Astrocyte of the spinal cord (primary cell): ENCODE measurements around the gene HHIPL1.

Source experiments
- DNase-seq: peaks from one replicate; pipeline ENCODE4 v3.0.0; 2011; ENCODE audit warnings: low read depth, low spot score
- H3K4me3 ChIP-seq: 2 replicates; pipeline ENCODE4 v1.5.1; 2011; ENCODE audit warnings: low read depth, mild to moderate bottlenecking, low read length, moderate library complexity
- in situ Hi-C: cut with HindIII; loops from 2 replicates; pipeline ENCODE4 v1.10.0; 2017; ENCODE audit warnings: low sequenced_read_pairs
- TF ChIP-seq, protein P1 (sequence below): IDR thresholded peaks from 2 replicates; pipeline ENCODE4 v1.5.1; 2012; ENCODE audit warnings: low read depth, mild to moderate bottlenecking, low read length, inconsistent platforms

Gene HHIPL1

GRCh38 chr14:99619835-99620834 lies 24.8 kb upstream of the HHIPL1 start:
- peak; percentile 32 for DNase-seq

GRCh38 chr14:99621948-99622347 lies 23.0 kb upstream of the HHIPL1 start:
- TF ChIP-seq, protein P1, sequence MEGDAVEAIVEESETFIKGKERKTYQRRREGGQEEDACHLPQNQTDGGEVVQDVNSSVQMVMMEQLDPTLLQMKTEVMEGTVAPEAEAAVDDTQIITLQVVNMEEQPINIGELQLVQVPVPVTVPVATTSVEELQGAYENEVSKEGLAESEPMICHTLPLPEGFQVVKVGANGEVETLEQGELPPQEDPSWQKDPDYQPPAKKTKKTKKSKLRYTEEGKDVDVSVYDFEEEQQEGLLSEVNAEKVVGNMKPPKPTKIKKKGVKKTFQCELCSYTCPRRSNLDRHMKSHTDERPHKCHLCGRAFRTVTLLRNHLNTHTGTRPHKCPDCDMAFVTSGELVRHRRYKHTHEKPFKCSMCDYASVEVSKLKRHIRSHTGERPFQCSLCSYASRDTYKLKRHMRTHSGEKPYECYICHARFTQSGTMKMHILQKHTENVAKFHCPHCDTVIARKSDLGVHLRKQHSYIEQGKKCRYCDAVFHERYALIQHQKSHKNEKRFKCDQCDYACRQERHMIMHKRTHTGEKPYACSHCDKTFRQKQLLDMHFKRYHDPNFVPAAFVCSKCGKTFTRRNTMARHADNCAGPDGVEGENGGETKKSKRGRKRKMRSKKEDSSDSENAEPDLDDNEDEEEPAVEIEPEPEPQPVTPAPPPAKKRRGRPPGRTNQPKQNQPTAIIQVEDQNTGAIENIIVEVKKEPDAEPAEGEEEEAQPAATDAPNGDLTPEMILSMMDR: no peak
- DNase-seq: no peak
- H3K4me3 ChIP-seq: no peak overlapping the region
- in situ Hi-C loops: no loop called here

More at GRCh38 chr14:99619835-99620834, 24.8 kb upstream of the HHIPL1 start:
- TF ChIP-seq, protein P1: no peak
- H3K4me3 ChIP-seq: no peak overlapping the region
- in situ Hi-C loops: no loop called here

GRCh38 chr14:99624024-99624423 lies 20.9 kb upstream of the HHIPL1 start:
- DNase-seq: no peak
- TF ChIP-seq, protein P1: no peak
- in situ Hi-C loops: no loop called here
- no peak overlapping the region for H3K4me3 ChIP-seq

- no peak overlapping the region for H3K4me3 ChIP-seq
- DNase-seq: no peak
- TF ChIP-seq, protein P1: no peak
- in situ Hi-C loops: no loop called here
These were observed 20.0 kb upstream of the HHIPL1 start for GRCh38 chr14:99624971-99625370.

DNA sequence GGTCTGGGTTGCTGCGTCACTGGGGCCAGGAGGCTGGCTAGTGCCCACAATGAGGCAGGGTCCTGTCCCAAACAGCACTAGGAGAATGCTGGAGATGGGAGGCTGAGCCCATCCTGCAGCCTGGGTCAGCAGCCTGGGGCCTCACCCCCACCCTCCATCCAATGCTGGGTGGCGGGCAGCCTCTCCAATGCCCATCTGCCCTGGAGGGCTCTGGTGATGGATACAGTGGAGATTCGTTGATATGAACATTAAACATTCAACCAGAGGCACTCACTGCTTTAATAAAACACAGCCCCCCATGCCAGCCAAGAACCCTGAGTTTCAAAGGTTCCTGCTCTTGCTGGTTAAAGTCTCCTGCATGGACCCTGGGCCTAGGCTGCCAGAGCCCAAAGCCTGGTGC lies 19.5 kb upstream of the HHIPL1 start:
- in situ Hi-C loops: no loop called here
- TF ChIP-seq, protein P1: no peak

GRCh38 chr14:99626041-99626648 lies 18.8 kb upstream of the HHIPL1 start:
- H3K4me3 ChIP-seq: no peak overlapping the region
- no peak for DNase-seq
- in situ Hi-C loops: no loop called here
- TF ChIP-seq, protein P1: no peak

More for the DNA sequence above, 19.5 kb upstream of the HHIPL1 start:
- H3K4me3 ChIP-seq: no peak overlapping the region
- no peak for DNase-seq
